Measurements from ENCODE around the gene KCNS1.

The KCNS1 gene

GRCh38 chr20:45049438-45049837 lies 51.5 kb downstream of the KCNS1 start:
- DNase-seq: no peak

- no peak for DNase-seq
These were observed 53.3 kb downstream of the KCNS1 start for GRCh38 chr20:45047581-45048119.

- DNase-seq: no peak
These were observed 56.3 kb downstream of the KCNS1 start for GRCh38 chr20:45044601-45045000.

- peak; percentile 51 for DNase-seq
These were observed 56.8 kb downstream of the KCNS1 start for GRCh38 chr20:45044084-45044573.

GRCh38 chr20:45042978-45043377 lies 57.9 kb downstream of the KCNS1 start:
- DNase-seq: no peak

All from CD4-positive, alpha-beta T cell treated with Interleukin-17A for 4 hours (primary cell).